HepG2 (cell line): ENCODE data around the gene H1-8. TPM values are rescaled to one million over a fixed set of nuclear protein-coding genes. Genes with fewer than 3 reads are reported as not detected.

Source experiments
- GATA4 ChIP-seq: sonication (generic); IDR thresholded peaks from 2 replicates; pipeline ENCODE4 v1.6.1; 2016; ENCODE audit warnings: antibody characterized with exemption, low read depth, borderline replicate concordance
- HES4 ChIP-seq: sonication (generic); formaldehyde crosslinking; IDR thresholded peaks from 2 replicates; pipeline ENCODE4 v1.9.0; 2021; ENCODE audit warnings: mild to moderate bottlenecking, missing genetic modification reagents, borderline replicate concordance
- ISL2 ChIP-seq: sonication (generic); formaldehyde crosslinking; IDR thresholded peaks from 2 replicates; pipeline ENCODE4 v1.5.0; 2020; ENCODE audit warnings: missing genetic modification reagents
- NAIF1 ChIP-seq: sonication (generic); formaldehyde crosslinking; IDR thresholded peaks from 2 replicates; pipeline ENCODE4 v1.5.0; 2020; ENCODE audit warnings: mild to moderate bottlenecking, missing genetic modification reagents, borderline replicate concordance
- NFKBIZ ChIP-seq: IDR thresholded peaks from 2 replicates; pipeline ENCODE4 v1.6.1; 2018; ENCODE audit warnings: missing genetic modification reagents, missing compliant biosample characterization
- TAF1 ChIP-seq: sonication (generic); formaldehyde crosslinking; IDR thresholded peaks from 2 replicates; pipeline ENCODE4 v1.4.0; 2020; ENCODE audit warnings: missing genetic modification reagents
- TFDP2 ChIP-seq: sonication (generic); formaldehyde crosslinking; IDR thresholded peaks from 2 replicates; pipeline ENCODE4 v1.4.0; 2020; ENCODE audit warnings: missing genetic modification reagents
- ZBTB7A ChIP-seq: sonication (generic); formaldehyde crosslinking; IDR thresholded peaks from 2 replicates; pipeline ENCODE4 v1.8.0; 2022; ENCODE audit warnings: mild to moderate bottlenecking, missing genetic modification reagents
- ZFP90 ChIP-seq: sonication (generic); formaldehyde crosslinking; IDR thresholded peaks from 2 replicates; pipeline ENCODE4 v1.8.0; 2022; ENCODE audit warnings: missing genetic modification reagents, mild to moderate bottlenecking, inconsistent platforms, borderline replicate concordance
- ZNF160 ChIP-seq: sonication (generic); formaldehyde crosslinking; IDR thresholded peaks from 2 replicates; pipeline ENCODE4 v1.8.0; 2022; ENCODE audit warnings: mild to moderate bottlenecking, inconsistent platforms, missing genetic modification reagents
- ZNF616 ChIP-seq: sonication (generic); formaldehyde crosslinking; IDR thresholded peaks from 2 replicates; pipeline ENCODE4 v1.5.0; 2020; ENCODE audit warnings: low read depth, mild to moderate bottlenecking, missing genetic modification reagents
- ZSCAN30 ChIP-seq: sonication (generic); formaldehyde crosslinking; IDR thresholded peaks from 2 replicates; pipeline ENCODE4 v1.5.0; 2020; ENCODE audit warnings: mild to moderate bottlenecking, missing genetic modification reagents
- polyA plus RNA-seq, 8 experiments: library from polyadenylated mRNA; depleted of rRNA in 3 of 8; stranded (reverse) in 7 of 8; unstranded in 1 of 8; fragments of >200 nt; fragmentation: Illumina TruSeq in 4 of 8; extraction: Trizol in 4 of 8; gene quantifications; 2 replicates each; pipeline versions ENCODE4 v1.2.1 to v1.2.3, GENCODE V29; 2011 to 2016; ENCODE audit warnings: low read depth in 4 of 8, missing spikeins in 1 of 8, mixed read lengths in 1 of 8; ENCODE audit not compliant: insufficient read depth in 1 of 8
- total RNA-seq, 5 experiments: library from RNA; depleted of rRNA; stranded (reverse); fragments of >200 nt; fragmentation: Illumina TruSeq; extraction: Trizol; gene quantifications; 2 replicates each; pipeline ENCODE4 v1.2.3, GENCODE V29; 2016; ENCODE audit warnings: low read depth in 1 of 5
- TF ChIP-seq, protein P1 (sequence below), 2 experiments: fragments of 450-650 bp in 1 of 2; sonication (generic) in 1 of 2; formaldehyde crosslinking in 1 of 2; IDR thresholded peaks; 2 replicates each; pipeline versions ENCODE4 v1.6.1 to v1.8.0; 2016 to 2022; ENCODE audit warnings: antibody characterized with exemption in 1 of 2, mild to moderate bottlenecking in 1 of 2, missing genetic modification reagents in 1 of 2
- TF ChIP-seq, protein P2 (sequence below): IDR thresholded peaks from 2 replicates; pipeline ENCODE4 v1.6.1; 2016; ENCODE audit warnings: mild to moderate bottlenecking, missing biosample characterization, missing genetic modification reagents

The H1-8 gene
- total and polyA plus RNA-seq, 2 of the 13 experiments (the other 11 are each of a cell fraction or from before 2014, with no cell fraction given), result 0.08 TPM; not detected in 1

DNA sequence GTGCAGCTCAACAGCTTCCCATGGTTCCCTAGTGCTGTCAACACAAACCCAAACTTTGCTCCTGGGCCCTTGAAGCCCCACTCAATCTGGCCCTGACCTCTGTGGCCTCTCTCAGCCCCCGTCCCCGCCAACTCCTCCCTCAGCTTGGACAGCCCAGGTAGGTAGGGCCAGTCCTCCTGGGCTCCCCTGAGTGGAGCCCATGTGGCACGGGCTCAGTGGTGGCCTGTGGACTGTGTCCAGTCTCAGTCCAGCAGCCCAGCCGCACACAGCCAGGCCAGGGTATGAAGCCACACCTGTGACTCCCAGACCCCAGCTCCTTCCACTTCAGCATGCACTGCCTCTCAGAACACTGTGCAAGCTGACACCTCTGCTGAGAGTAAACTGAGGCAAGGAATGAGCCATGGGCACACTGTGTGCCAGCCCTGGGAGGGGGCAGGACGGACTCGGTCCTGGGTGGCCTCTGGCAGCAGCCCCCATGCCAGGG lies 52.0 kb downstream of the H1-8 start (continued):
- TF ChIP-seq, protein P1, sequence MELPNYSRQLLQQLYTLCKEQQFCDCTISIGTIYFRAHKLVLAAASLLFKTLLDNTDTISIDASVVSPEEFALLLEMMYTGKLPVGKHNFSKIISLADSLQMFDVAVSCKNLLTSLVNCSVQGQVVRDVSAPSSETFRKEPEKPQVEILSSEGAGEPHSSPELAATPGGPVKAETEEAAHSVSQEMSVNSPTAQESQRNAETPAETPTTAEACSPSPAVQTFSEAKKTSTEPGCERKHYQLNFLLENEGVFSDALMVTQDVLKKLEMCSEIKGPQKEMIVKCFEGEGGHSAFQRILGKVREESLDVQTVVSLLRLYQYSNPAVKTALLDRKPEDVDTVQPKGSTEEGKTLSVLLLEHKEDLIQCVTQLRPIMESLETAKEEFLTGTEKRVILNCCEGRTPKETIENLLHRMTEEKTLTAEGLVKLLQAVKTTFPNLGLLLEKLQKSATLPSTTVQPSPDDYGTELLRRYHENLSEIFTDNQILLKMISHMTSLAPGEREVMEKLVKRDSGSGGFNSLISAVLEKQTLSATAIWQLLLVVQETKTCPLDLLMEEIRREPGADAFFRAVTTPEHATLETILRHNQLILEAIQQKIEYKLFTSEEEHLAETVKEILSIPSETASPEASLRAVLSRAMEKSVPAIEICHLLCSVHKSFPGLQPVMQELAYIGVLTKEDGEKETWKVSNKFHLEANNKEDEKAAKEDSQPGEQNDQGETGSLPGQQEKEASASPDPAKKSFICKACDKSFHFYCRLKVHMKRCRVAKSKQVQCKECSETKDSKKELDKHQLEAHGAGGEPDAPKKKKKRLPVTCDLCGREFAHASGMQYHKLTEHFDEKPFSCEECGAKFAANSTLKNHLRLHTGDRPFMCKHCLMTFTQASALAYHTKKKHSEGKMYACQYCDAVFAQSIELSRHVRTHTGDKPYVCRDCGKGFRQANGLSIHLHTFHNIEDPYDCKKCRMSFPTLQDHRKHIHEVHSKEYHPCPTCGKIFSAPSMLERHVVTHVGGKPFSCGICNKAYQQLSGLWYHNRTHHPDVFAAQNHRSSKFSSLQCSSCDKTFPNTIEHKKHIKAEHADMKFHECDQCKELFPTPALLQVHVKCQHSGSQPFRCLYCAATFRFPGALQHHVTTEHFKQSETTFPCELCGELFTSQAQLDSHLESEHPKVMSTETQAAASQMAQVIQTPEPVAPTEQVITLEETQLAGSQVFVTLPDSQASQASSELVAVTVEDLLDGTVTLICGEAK (IDR thresholded peaks at IDR 0.05), result no peak
- TF ChIP-seq, protein P1 (CRISPR knock-in tag; IDR thresholded peaks at IDR 0.05), result no peak; the same call in 1 of the 2 replicates
- peak; percentile 87 for TF ChIP-seq ZBTB7A
- TF ChIP-seq NAIF1 (CRISPR knock-in tag), result peak; percentile 51; the same call in 1 of the 2 replicates
- no peak for TF ChIP-seq GATA4
- no peak for TF ChIP-seq ZNF616 (CRISPR knock-in tag)
- no peak; the same call in 1 of the 2 replicates for TF ChIP-seq TFDP2 (CRISPR knock-in tag)
- peak; percentile 41; the same call in 1 of the 2 replicates for TF ChIP-seq HES4
- peak; percentile 50; the same call in 1 of the 2 replicates for TF ChIP-seq ISL2 (CRISPR knock-in tag)
- 0 out of 2 replicates have a peak, but pooled peaks have one; percentile 23 for TF ChIP-seq NFKBIZ (CRISPR knock-in tag)
- no peak for TF ChIP-seq ZNF160
- peak; percentile 77 for TF ChIP-seq TAF1 (CRISPR knock-in tag)
- TF ChIP-seq, protein P2, sequence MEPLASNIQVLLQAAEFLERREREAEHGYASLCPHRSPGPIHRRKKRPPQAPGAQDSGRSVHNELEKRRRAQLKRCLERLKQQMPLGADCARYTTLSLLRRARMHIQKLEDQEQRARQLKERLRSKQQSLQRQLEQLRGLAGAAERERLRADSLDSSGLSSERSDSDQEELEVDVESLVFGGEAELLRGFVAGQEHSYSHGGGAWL (CRISPR knock-in tag), result 0 out of 2 replicates have a peak, but pooled peaks have one; percentile 20
- TF ChIP-seq ZFP90, result no peak
- TF ChIP-seq ZSCAN30 (CRISPR knock-in tag), result 0 out of 2 replicates have a peak, but pooled peaks have one; percentile 32
